MCF 10A (cell line): ENCODE results near the gene HYAL1. TPM values are rescaled to one million over a fixed set of nuclear protein-coding genes. Genes with fewer than 3 reads are reported as not detected.

ENCODE experiments used
- BruUV-seq: library from RNA; stranded (reverse); fragments of 400-500 nt; replicated peaks from 2 replicates; lab custom pipeline; 2021; lab: Mats Ljungman, UMichigan
- CTCF ChIA-PET: fragments of 300-600 bp; sonication (Branson Sonifier 250); formaldehyde crosslinking; extraction: SDS; loops from one replicate; lab custom pipeline; 2021; ENCODE audit warnings: antibody characterized with exemption, inconsistent platforms; lab: Yijun Ruan, JAX
- POLR2A ChIA-PET: fragments of 300-600, 350-650 bp; sonication (Branson Sonifier 250); formaldehyde crosslinking; extraction: SDS; loops from one replicate; lab custom pipeline; 2020; ENCODE audit warnings: antibody characterized with exemption, inconsistent platforms; lab: Yijun Ruan, JAX
- DNase-seq: peaks from one replicate; pipeline ENCODE4 v3.0.0-alpha.2; 2018; ENCODE audit not compliant: unreplicated experiment
- H3K27ac Mint-ChIP-seq: one replicate; pipeline ENCODE4 v1.8.0; 2022; ENCODE audit warnings: mild to moderate bottlenecking, low read depth, mixed read lengths; ENCODE audit not compliant: unreplicated experiment
- H3K27me3 Mint-ChIP-seq: one replicate; pipeline ENCODE4 v1.8.0; 2022; ENCODE audit warnings: mixed read lengths; ENCODE audit not compliant: insufficient read depth, unreplicated experiment
- H3K36me3 Mint-ChIP-seq: one replicate; pipeline ENCODE4 v1.8.0; 2022; ENCODE audit warnings: mild to moderate bottlenecking, moderate library complexity, mixed read lengths; ENCODE audit not compliant: insufficient read depth, unreplicated experiment
- H3K4me1 Mint-ChIP-seq: one replicate; pipeline ENCODE4 v1.8.0; 2022; ENCODE audit warnings: mixed read lengths; ENCODE audit not compliant: insufficient read depth, unreplicated experiment
- H3K4me3 Mint-ChIP-seq: one replicate; pipeline ENCODE4 v1.8.0; 2022; ENCODE audit warnings: mild to moderate bottlenecking, moderate library complexity, mixed read lengths; ENCODE audit not compliant: unreplicated experiment
- H3K9me3 Mint-ChIP-seq: one replicate; pipeline ENCODE4 v1.8.0; 2022; ENCODE audit warnings: mixed read lengths; ENCODE audit not compliant: unreplicated experiment
- intact Hi-C: fragments of 100-400 bp; cut with micrococcal nuclease; formaldehyde crosslinking; loops from 2 replicates; pipeline ENCODE4 v1.14.1; 2022
- total RNA-seq: library from RNA; stranded (reverse); gene quantifications from 2 replicates; pipeline ENCODE4 v1.2.3, GENCODE V29; 2022
- TF ChIP-seq, protein P1 (sequence below): fragments of 200-600 bp; IDR thresholded peaks from one replicate; pipeline ENCODE4 v1.8.0; 2022; ENCODE audit warnings: antibody characterized with exemption, mild to moderate bottlenecking; ENCODE audit not compliant: unreplicated experiment

Gene HYAL1
- total RNA-seq, 1 experiment from 2014 or later = 0.70 TPM

- Mint-ChIP-seq H3K36me3 (peaks cover 18% of the 10 kb centered on the region), H3K4me1 (peaks cover 4% of the 10 kb centered on the region), H3K27ac (no peak overlapping the region), H3K4me3 (no peak overlapping the region), H3K27me3 (no peaks in the 10 kb centered on the region), H3K9me3 (no peaks in the 10 kb centered on the region)
- DNase-seq = no peak
- ChIA-PET CTCF (interaction anchor here (0.7 to 1.7 kb wide), 5 partner anchors 10 to 54 kb away, joined by 4 to 8 read pairs (median 5); no protein-coding TSS in a partner anchor), POLR2A (interaction anchor here (0.5 to 2.1 kb wide), 3 partner anchors 13 to 35 kb away, joined by 3 to 7 read pairs (median 3); partner anchors contain the start of gene IFRD2)
- no TSS peak for BruUV-seq
- TF ChIP-seq, protein P1, sequence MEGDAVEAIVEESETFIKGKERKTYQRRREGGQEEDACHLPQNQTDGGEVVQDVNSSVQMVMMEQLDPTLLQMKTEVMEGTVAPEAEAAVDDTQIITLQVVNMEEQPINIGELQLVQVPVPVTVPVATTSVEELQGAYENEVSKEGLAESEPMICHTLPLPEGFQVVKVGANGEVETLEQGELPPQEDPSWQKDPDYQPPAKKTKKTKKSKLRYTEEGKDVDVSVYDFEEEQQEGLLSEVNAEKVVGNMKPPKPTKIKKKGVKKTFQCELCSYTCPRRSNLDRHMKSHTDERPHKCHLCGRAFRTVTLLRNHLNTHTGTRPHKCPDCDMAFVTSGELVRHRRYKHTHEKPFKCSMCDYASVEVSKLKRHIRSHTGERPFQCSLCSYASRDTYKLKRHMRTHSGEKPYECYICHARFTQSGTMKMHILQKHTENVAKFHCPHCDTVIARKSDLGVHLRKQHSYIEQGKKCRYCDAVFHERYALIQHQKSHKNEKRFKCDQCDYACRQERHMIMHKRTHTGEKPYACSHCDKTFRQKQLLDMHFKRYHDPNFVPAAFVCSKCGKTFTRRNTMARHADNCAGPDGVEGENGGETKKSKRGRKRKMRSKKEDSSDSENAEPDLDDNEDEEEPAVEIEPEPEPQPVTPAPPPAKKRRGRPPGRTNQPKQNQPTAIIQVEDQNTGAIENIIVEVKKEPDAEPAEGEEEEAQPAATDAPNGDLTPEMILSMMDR = no peak
- intact Hi-C loops = no loop called here
Measured at GRCh38 chr3:50279255-50280016, 23.9 kb downstream of the HYAL1 start.

GRCh38 chr3:50278880-50279224, 24.5 kb downstream of the HYAL1 start, which contains the start of gene LSMEM2:
TSS of gene LSMEM2 (plus strand) at chr3:50279087. CDS start at chr3:50279114, 27 bp downstream.
- ChIA-PET POLR2A (interaction anchor here (0.5 to 2.1 kb wide), 3 partner anchors 13 to 35 kb away, joined by 3 to 7 read pairs (median 3); partner anchors contain the start of gene IFRD2), CTCF (interaction anchor here (0.7 to 1.4 kb wide), 5 partner anchors 10 to 87 kb away, joined by 3 to 5 read pairs (median 4); no protein-coding TSS in a partner anchor)
- intact Hi-C loops = no loop called here
- TF ChIP-seq, protein P1 = no peak
- Mint-ChIP-seq H3K4me1 (peaks cover 9% of the 10 kb centered on the region), H3K27me3 (no peaks in the 10 kb centered on the region), H3K27ac (no peak within 1 kb of the TSS), H3K4me3 (no peak within 1 kb of the TSS), H3K9me3 (no peaks in the 10 kb centered on the region), H3K36me3 (peaks cover 14% of the 10 kb centered on the region)
- no peak for DNase-seq
- BruUV-seq = no TSS peak

DNA sequence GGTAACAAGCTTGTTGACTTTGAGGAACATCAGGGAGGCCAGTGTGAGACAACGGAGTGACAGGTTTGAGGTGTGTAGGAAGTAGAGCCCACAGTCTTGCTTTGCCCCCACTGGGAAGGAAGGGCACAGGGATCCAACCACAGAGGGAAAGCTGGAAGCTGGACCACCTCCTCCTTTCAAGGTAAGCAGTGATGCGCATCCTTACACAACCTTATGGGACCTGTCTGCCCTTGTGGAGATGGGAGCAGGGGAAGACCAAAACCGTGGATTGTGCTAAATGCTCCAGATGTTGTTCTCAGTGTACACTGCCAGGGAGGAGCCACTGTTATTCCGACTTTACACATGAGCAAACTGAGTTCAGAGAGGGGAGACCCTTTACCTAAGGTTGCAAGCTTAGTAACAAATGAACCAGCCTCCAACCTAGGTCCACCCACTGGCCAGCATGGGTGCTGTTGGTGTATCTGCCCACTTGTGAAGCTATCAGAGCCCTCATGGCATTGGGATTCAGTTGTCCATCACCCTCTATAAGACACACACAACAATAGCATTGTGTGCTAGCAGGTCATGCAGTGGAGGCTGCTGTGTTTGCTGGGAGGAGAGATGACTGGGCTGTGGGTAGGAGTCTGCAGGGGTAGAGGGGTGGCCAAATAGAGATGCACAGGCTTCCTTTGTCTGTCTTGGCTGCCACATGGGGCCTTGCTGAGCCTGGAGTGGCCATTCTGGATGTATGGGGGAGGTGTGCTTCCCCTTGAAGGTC, 25.1 kb downstream of the HYAL1 start:
- BruUV-seq = no TSS peak
- TF ChIP-seq, protein P1 = no peak
- Mint-ChIP-seq H3K4me1 (peaks cover 9% of the 10 kb centered on the region), H3K4me3 (no peak overlapping the region), H3K9me3 (no peaks in the 10 kb centered on the region), H3K27ac (no peak overlapping the region), H3K27me3 (no peaks in the 10 kb centered on the region), H3K36me3 (peaks cover 14% of the 10 kb centered on the region)
- DNase-seq = no peak
- ChIA-PET CTCF (interaction anchor here (0.7 to 1.3 kb wide), 5 partner anchors 14 to 294 kb away, joined by 3 to 4 read pairs (median 4); partner anchors contain the start of genes HYAL3 and NAA80), POLR2A (interaction anchor here (1.1 to 2.1 kb wide), 2 partner anchors 14 to 18 kb away, joined by 3 to 7 read pairs; partner anchors contain the start of gene IFRD2)
- intact Hi-C loops = no loop called here

DNA sequence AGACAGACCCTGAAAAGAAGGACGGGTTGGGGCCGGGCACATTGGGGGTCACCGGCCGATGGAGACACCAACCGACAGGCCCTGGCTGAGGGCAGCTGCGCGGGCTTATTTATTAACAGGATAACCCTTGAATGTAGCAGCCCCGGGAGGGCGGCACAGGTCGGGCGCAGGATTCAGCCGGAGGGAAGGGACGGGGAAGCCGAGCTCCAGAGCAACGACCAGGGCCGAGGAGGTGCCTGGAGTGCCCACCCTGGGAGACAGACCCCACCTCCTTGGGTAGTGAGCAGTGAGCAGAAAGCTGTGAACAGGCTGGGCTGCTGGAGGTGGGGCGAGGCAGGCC, 26.6 kb downstream of the HYAL1 start:
- BruUV-seq = no TSS peak
- POLR2A ChIA-PET = interaction anchor here (1.0 kb wide), 1 partner anchor 17 kb away, joined by 3 read pairs; no protein-coding TSS in a partner anchor
- Mint-ChIP-seq H3K27me3 (no peaks in the 10 kb centered on the region), H3K4me3 (no peak overlapping the region), H3K4me1 (peaks cover 14% of the 10 kb centered on the region), H3K36me3 (peaks cover 14% of the 10 kb centered on the region), H3K9me3 (no peaks in the 10 kb centered on the region), H3K27ac (no peak overlapping the region)
- CTCF ChIA-PET = interaction anchor here (0.6 to 1.1 kb wide), 3 partner anchors 18 to 50 kb away, joined by 4 to 5 read pairs (median 4); no protein-coding TSS in a partner anchor
- TF ChIP-seq, protein P1 = no peak
- no peak for DNase-seq
- intact Hi-C loops = no loop called here
